ENCODE results near the gene C3orf20.

DNA sequence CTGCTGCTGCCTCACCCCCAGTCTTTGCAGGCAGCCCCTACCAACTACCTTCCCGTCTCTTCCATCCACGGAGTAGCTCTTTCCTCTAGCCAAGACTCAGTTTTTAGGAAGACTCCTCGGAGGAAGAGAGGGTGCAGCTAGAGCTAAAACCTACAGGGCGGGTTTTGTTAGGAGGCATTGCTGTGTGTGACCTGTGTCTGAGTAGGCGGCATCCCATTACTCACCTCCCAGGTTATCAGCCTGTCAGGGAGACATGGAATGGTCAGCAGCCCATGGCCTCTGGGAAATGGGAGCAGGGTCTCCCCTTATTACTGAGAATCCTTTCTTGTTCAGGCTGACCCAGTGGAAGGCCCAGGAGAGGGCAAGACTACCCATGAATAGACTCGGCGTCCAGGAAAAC, 100.1 kb downstream of the C3orf20 start:
- no peak for TF ChIP-seq EZH2phosphoT487 (IDR thresholded peaks at IDR 0.05; ENCODE audit: borderline replicate concordance, low read length)
- TF ChIP-seq, protein P1, sequence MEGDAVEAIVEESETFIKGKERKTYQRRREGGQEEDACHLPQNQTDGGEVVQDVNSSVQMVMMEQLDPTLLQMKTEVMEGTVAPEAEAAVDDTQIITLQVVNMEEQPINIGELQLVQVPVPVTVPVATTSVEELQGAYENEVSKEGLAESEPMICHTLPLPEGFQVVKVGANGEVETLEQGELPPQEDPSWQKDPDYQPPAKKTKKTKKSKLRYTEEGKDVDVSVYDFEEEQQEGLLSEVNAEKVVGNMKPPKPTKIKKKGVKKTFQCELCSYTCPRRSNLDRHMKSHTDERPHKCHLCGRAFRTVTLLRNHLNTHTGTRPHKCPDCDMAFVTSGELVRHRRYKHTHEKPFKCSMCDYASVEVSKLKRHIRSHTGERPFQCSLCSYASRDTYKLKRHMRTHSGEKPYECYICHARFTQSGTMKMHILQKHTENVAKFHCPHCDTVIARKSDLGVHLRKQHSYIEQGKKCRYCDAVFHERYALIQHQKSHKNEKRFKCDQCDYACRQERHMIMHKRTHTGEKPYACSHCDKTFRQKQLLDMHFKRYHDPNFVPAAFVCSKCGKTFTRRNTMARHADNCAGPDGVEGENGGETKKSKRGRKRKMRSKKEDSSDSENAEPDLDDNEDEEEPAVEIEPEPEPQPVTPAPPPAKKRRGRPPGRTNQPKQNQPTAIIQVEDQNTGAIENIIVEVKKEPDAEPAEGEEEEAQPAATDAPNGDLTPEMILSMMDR (conservative IDR thresholded peaks at IDR 0.05; ENCODE audit: low read depth, low read length) = no peak
- no peak for TF ChIP-seq EZH2 (IDR thresholded peaks at IDR 0.05; ENCODE audit: low read length, unreplicated experiment)

All from PC-3 (cell line).